Neutrophil (primary cell): Measurements from ENCODE around the gene LCE2C.
"Not testable (repeated sequence)": the region's sequence is repeated elsewhere in the genome, so short reads cannot be mapped to it uniquely, and the experiment has no call there.

Experiments used
- H3K27ac ChIP-seq: fragments of 200-600 bp; sonication (generic); 2 replicates; pipeline ENCODE4 v1.5.1; 2016; ENCODE audit warnings: mild to moderate bottlenecking, moderate library complexity
- H3K27me3 ChIP-seq: fragments of 200-600 bp; sonication (generic); 2 replicates; pipeline ENCODE4 v1.6.0; 2016; ENCODE audit warnings: mild to moderate bottlenecking
- H3K36me3 ChIP-seq: fragments of 200-600 bp; sonication (generic); 2 replicates; pipeline ENCODE4 v1.5.1; 2017
- H3K4me1 ChIP-seq, 2 experiments: fragments of 200-600 bp in 1 of 2; sonication (generic) in 1 of 2; 1 replicate in 1 of 2; 2 replicates in 1 of 2; pipeline versions ENCODE4 v1.5.1 to v1.6.1; 2013 to 2016; ENCODE audit warnings: low read depth in 1 of 2, low read length in 1 of 2, mild to moderate bottlenecking in 1 of 2, moderate library complexity in 1 of 2; ENCODE audit not compliant: control insufficient read depth in 1 of 2, insufficient read depth in 1 of 2
- H3K4me3 ChIP-seq, 2 experiments: fragments of 200-600 bp in 1 of 2; sonication (generic) in 1 of 2; 1 replicate in 1 of 2; 2 replicates in 1 of 2; pipeline ENCODE4 v1.5.1; 2013 to 2016; ENCODE audit warnings: low read depth in 1 of 2, low read length in 1 of 2, mild to moderate bottlenecking in 1 of 2, moderate library complexity in 1 of 2
- H3K9me3 ChIP-seq: fragments of 200-600 bp; sonication (generic); 2 replicates; pipeline ENCODE4 v1.5.1; 2016
- TF ChIP-seq, protein P1 (sequence below): fragments of 200-600 bp; sonication (generic); IDR thresholded peaks from 2 replicates; pipeline ENCODE4 v1.5.1; 2016; ENCODE audit warnings: antibody characterized with exemption

LCE2C gene

DNA sequence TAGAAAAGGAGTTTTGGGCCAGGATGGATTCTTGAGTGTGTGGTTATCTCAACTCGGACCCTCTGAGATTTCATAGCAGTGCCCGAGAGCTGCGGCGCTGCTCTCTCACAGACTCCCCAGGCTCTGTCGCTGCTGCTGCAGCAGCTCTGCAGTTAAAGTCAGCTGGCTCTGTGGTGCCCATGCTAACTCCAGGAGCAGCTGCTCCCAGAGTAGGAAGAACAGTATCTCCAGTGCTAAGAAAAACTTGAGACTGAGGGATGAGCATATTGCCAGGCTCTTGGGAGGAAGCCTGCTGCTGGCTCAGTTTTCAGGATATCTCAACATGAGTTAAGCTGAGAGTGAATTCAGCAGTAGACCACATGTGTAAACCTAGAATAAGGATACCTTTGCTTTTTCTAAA, 7.4 kb upstream of the LCE2C start:
- Histone ChIP-seq H3K27ac (no peak overlapping the region), H3K9me3 (no peaks in the 10 kb centered on the region), H3K4me3 (no peak overlapping the region), H3K36me3 (no peaks in the 10 kb centered on the region), H3K27me3 (peaks cover 6% of the 10 kb centered on the region), H3K4me1 (no peaks in the 10 kb centered on the region)
- TF ChIP-seq, protein P1, sequence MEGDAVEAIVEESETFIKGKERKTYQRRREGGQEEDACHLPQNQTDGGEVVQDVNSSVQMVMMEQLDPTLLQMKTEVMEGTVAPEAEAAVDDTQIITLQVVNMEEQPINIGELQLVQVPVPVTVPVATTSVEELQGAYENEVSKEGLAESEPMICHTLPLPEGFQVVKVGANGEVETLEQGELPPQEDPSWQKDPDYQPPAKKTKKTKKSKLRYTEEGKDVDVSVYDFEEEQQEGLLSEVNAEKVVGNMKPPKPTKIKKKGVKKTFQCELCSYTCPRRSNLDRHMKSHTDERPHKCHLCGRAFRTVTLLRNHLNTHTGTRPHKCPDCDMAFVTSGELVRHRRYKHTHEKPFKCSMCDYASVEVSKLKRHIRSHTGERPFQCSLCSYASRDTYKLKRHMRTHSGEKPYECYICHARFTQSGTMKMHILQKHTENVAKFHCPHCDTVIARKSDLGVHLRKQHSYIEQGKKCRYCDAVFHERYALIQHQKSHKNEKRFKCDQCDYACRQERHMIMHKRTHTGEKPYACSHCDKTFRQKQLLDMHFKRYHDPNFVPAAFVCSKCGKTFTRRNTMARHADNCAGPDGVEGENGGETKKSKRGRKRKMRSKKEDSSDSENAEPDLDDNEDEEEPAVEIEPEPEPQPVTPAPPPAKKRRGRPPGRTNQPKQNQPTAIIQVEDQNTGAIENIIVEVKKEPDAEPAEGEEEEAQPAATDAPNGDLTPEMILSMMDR, result no peak

DNA sequence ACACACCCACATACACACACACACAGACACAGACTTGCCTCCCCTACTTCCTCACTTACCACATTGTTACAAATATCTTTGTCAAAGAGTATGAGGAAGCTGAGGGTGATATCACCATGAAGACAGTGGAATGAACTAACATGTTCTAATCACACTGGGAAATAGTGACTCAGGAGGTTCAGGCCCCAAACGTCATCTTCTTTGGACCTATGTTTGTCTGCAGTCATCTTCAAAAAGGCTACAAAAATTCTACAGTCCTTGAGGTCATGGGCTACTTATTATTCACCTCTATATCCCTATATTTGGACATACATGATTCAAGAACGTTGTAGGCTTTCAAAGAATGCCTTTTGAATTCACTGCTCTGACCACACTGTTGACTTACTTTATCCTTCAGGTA, 2.1 kb upstream of the LCE2C start:
- H3K9me3 ChIP-seq, result no peaks in the 10 kb centered on the region
- no peak overlapping the region for H3K27ac ChIP-seq
- TF ChIP-seq, protein P1, result no peak
- H3K36me3 ChIP-seq, result no peaks in the 10 kb centered on the region
- no peak overlapping the region for H3K4me3 ChIP-seq
- H3K4me1 ChIP-seq, result no peaks in the 10 kb centered on the region
- H3K27me3 ChIP-seq, result peaks cover 15% of the 10 kb centered on the region

DNA sequence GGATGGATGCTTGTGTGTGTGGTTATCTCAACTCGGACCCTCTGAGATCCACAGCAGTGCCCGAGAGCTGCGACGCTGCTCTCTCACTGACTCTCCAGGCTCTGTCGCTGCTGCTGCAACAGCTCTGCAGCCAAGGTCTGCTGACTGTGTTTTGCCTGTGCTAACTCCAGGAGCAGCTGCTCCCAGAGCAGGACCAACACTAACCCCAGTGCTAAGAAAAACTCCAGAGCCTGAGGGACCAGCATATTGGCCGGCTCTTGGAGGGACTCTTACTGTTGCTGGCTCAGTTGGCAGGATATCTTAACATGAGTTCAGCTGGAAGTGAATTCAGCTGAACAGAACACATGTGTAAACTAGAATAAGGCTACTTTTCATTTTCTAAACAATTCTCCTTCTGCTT, 4.4 kb downstream of the LCE2C start:
- TF ChIP-seq, protein P1, result no peak
- Histone ChIP-seq H3K4me1 (no peaks in the 10 kb centered on the region), H3K9me3 (no peaks in the 10 kb centered on the region), H3K36me3 (no peaks in the 10 kb centered on the region), H3K27me3 (peaks cover 33% of the 10 kb centered on the region), H3K27ac (no peak overlapping the region), H3K4me3 (no peak overlapping the region)

DNA sequence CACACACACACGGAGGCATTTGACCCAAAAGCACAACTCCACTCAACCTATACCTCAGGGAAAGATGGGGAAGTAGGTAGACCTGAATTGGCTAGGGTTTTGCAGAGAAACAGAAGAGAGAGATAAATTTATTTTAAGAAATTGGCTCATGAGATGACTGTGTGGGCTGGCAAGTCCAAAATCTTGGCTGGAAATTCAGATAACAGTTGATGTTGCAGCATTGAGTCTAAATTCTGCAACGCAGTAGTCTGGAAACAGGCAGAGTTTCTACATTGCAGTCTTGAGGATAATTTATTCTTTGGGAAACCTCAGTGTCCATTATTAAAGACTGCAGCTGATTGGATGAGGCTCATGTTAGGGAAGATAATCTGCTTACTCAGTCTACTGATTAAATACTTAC, 6.5 kb downstream of the LCE2C start:
- Histone ChIP-seq H3K27ac (no peak overlapping the region), H3K36me3 (no peaks in the 10 kb centered on the region), H3K27me3 (peaks cover 32% of the 10 kb centered on the region)

DNA sequence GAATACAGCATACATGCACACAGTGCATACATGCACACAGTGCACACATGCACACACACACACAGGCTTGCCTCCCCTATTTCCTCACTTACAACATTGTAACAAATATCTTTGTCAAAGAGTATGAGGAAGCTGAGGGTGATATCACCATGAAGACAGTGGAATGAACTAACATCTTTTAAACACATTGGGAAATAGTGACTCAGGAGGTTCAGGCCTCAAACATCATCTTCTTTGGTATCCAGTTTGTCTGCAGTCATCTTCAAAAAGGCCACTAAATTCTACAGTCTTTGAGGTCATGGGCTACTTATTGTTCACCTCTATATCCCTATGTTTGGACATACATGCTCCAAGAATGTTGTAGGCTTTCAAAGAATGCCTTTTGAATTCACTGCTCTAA, 8.8 kb downstream of the LCE2C start:
- H3K36me3 ChIP-seq, result no peaks in the 10 kb centered on the region
- H3K9me3 ChIP-seq, result no peaks in the 10 kb centered on the region
- no peak overlapping the region for H3K27ac ChIP-seq
- TF ChIP-seq, protein P1, result no peak
- H3K27me3 ChIP-seq, result peaks cover 24% of the 10 kb centered on the region
- H3K4me3 ChIP-seq, result no peak overlapping the region
- H3K4me1 ChIP-seq, result no peaks in the 10 kb centered on the region

More for the DNA sequence above, 6.5 kb downstream of the LCE2C start:
- TF ChIP-seq, protein P1, result no peak
- no peak overlapping the region for H3K4me3 ChIP-seq
- H3K9me3 ChIP-seq, result no peaks in the 10 kb centered on the region
- no peaks in the 10 kb centered on the region for H3K4me1 ChIP-seq

DNA sequence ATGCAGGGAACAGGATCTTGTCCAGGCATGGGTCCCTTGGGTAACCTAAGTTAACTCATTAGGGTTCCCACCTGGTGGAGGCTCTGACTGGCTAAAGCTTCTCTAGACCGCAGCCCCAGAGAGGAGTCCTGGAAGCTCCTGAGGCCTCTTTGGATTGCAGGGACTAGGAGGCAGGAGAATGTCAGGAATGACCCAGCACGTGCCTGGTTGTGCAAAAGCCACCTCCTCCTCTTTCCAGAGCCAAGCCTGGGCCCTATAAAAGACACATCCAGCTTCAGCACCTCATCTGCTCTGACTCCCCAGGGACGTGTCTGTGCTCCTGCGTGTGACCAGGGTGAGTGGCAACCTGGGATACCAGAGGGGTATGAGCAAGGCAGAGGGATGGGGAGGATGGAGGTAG, 10.7 kb downstream of the LCE2C start, which contains the start of gene LCE2B:
LCE2B (plus strand) TSS at position 301 of the 400 bp plus-strand sequence. CDS start 721 bp downstream, outside the sequence.
- H3K4me1 ChIP-seq, H3K9me3 ChIP-seq, H3K27ac ChIP-seq, H3K4me3 ChIP-seq, H3K27me3 ChIP-seq, H3K36me3 ChIP-seq: not testable (repeated sequence)
